Measurements from ENCODE around the gene TTC32.
"Not testable (repeated sequence)": the region's sequence is repeated elsewhere in the genome, so short reads cannot be mapped to it uniquely, and the experiment has no call there.

Gene TTC32

GRCh38 chr2:19899985-19900930, 1.5 kb downstream of the TTC32 start:
- DNase-seq, result peak in 2 of 5 experiments; percentile 44 to 60

DNA sequence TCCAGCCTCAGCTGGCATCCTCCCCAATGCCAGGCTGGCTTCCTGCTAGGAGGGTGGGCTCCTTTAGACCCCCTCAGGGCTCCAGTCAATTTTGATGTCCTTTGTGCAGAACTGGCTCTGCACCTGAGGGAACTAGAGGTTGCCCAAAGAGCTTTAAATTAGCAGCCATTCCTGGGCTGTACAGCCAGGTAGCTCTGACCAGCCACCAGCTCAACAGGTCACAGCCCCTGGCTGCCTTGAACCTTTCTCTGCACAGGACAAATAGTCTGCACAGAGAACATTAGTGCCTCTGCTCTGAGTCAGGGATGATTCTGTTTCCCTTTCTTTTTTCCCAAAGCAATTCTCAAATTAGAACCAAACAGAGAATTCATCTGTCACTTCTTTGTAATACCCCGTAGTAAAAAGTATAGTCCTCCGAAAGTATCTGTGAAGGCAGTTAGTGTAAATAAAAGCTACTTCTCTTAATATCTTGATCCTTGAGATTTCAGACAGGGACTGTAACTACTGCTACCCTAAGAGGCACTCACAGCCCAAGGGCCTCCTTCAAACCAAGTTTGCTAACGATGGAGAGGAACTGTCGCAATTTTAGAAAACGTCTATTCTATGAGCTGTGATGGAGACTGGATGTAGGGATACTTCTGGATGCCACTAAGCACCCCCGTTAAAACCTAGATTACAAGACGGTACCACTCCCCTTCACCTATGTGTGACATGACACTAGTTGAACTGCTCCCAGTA, 3.0 kb downstream of the TTC32 start:
- DNase-seq, result no peak

GRCh38 chr2:19897623-19898245, 4.0 kb downstream of the TTC32 start:
- DNase-seq, result no peak

DNA sequence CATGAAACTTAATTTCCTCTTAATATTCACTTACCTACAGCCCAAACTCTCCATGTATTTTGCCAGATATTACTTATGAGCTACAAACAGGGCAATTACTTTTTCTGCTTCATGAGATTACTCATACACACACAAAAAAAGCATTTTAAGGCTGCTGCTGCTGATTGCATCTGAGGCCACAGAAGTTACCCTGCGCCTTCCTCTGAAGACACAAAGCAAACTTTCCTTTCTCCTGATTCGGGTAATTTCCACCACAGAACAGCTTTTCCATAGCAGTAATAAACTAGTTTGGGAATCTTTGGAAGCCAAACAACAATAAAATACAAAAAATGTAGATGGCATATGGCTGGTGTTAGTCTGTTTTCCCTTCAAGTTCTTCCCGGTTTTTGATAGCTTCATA, 6.2 kb downstream of the TTC32 start:
- peak in 1 of 5 experiments; percentile 64 for DNase-seq

DNA sequence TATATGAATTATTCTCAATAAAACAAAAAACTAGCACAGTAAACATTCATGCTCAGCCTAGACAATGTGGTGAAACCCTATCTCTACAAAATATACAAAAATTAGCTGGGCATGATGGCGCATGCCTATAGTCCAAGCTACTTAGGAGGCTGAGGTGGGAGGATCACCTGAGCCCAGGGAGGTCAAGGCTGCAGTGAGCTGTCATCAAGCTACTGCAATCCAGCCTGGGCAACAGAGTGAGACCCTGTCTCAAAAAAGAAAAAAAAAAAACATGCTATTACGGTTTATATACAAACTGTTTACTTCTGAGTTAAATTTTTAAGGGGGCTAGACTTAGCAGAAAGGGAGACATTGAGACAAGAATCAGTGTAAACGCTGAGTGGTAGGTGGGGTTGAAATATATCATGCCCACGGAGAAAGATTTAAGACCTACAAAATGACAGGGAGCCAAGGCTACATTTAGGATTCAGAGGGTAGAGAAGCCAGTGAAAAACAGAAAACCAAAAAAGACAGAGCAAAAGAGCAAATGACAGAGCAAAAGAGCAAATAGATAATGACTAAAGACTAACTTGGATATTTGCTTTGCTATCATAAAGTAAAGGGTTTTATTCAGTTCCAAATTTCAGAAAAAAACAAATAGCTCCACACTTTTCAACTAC, 7.5 kb downstream of the TTC32 start:
- no peak for DNase-seq

GRCh38 chr2:19893520-19894133, 8.2 kb downstream of the TTC32 start:
- DNase-seq, result peak in 1 of 5 experiments; percentile 48

GRCh38 chr2:19891971-19892370, 9.8 kb downstream of the TTC32 start:
- not testable (repeated sequence) for DNase-seq

DNA sequence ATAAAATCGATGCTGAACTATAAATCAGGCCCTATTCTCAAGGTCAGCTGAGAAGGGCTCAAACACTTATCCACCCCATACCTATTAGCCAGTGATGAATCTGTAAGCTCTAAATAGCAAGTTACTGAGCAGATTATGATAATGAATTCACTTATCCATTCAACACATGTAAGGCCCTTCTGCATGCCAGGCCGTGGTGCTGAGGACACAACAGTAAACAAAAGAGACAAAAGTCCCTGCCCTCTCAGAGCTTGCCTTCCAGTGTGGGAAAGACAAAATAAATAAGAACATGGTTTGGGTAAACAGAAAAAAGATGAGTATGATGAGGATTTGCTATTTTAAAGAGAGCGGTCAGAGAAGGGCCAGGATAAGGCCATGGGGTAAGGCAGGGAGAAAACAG, 11.7 kb downstream of the TTC32 start:
- no peak for DNase-seq

- DNase-seq, result no peak
Observed at GRCh38 chr2:19888831-19889230, 13.0 kb downstream of the TTC32 start.

DNA sequence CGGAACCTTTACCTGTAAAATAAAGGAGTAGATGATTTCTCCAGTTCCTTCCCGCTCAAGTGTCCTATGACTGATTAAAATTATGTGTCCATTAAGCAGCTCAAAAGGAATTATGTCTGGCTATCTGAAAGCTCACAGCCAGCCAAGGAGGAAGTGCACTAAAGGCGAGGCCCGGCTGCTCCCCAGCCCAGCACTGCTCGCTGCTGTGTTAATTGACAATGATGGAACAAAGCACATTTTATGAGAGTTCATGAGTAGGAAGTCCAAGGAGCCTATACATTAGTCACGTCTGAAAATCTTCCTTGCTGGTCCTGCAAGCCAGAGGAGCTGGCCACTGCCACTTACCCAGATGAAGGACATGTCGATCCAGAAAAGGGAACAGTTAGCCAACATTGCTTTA, 14.3 kb downstream of the TTC32 start:
- no peak for DNase-seq

DNA sequence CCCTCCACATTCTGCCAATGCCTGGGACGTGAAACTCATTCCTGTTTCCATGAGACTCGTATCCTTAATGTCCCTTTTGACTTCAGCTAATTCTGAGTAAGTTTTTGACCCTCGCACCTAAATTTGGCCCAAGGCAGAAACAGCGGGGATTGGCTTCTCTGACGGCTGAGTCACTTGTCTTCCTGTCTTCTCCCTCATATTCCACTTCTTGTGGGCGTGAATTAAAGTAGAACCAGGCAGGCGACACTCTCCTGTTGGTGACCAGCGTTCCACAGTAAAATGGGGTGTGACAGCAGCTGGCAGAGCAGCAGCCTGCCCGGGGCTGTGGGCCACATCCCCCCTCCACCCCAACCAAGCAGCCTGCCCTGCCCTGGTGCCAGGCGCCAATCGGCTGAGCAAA, 15.5 kb downstream of the TTC32 start:
- no peak for DNase-seq

- DNase-seq, result no peak
Observed at GRCh38 chr2:19885791-19886190, 16.0 kb downstream of the TTC32 start.

GRCh38 chr2:19883971-19884720, 17.6 kb downstream of the TTC32 start:
- DNase-seq, result no peak

GRCh38 chr2:19883486-19883885, 18.3 kb downstream of the TTC32 start:
- DNase-seq, result no peak

DNA sequence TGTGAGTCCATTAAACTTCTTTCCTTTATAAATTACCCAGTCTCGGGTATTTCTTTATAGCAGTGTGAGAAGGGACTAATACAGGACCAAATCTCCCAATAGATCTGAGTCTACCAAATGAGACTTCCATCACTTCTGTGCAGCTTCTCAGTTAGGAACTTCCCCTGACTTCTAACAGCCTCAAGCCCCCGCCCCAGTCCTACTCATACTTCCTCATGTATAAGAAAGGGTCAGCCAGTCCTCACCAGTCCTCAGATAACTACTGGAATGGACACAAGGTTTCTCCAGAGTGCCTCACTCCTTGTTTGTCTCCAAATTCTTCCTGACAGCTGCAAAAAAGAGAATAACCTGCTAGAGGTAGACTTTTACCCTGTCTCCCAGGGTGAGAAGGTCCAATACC, 19.5 kb downstream of the TTC32 start:
- no peak for DNase-seq

GRCh38 chr2:19881908-19882265, 19.9 kb downstream of the TTC32 start:
- no peak for DNase-seq

DNA sequence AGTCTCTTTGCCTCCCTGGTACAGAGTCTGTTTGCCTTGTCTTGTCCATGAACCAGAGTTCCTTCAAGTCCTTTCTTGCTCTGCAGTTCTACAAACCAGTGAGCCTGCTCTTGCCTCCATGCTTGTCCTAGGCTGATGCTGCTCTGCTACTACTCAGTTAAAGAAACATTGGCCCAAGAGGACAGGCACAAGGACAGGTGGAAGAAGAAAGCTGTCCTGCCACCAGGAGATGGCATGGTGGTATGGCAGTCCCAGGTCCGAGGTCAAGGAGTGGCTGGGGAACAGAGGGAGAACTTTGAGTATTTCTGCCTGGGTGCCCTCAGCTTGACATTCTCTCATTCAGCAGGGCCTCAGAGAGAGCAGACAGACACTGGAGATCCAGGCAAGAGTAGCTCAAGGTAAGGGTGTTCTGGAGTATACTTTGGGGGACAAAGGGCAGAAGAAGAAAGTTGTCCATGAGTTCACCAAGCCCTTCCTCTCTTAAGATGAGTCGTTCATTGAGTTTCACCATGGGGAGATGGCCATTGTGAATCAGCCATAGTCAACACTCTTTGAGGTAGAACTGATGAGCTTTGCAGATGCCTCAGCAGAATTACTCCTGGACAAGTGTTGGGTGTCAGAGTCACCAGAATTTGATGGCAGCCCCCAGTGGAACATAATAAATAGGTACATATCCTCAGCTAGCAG, 20.4 kb downstream of the TTC32 start:
- no peak for DNase-seq

DNA sequence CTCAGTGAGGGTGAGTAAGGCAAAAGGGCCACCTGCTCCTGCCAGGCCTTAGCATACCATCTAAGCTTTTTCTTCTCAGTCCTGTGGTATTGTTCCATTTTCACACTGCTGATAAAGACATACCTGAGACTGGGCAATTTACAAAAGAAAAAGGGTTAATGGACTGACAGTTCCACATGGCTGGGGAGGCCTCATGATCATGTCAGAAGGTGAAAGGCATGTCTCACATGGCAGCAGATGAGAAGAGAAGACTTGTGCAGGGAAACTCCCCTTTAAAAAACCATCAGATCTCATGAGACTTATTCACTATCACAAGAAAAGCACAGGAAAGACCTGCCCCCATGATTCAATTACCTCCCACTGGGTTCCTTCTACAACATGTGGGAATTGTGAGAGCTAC, 21.6 kb downstream of the TTC32 start:
- not testable (repeated sequence) for DNase-seq

GRCh38 chr2:19879120-19879519, 22.7 kb downstream of the TTC32 start:
- no peak for DNase-seq

DNA sequence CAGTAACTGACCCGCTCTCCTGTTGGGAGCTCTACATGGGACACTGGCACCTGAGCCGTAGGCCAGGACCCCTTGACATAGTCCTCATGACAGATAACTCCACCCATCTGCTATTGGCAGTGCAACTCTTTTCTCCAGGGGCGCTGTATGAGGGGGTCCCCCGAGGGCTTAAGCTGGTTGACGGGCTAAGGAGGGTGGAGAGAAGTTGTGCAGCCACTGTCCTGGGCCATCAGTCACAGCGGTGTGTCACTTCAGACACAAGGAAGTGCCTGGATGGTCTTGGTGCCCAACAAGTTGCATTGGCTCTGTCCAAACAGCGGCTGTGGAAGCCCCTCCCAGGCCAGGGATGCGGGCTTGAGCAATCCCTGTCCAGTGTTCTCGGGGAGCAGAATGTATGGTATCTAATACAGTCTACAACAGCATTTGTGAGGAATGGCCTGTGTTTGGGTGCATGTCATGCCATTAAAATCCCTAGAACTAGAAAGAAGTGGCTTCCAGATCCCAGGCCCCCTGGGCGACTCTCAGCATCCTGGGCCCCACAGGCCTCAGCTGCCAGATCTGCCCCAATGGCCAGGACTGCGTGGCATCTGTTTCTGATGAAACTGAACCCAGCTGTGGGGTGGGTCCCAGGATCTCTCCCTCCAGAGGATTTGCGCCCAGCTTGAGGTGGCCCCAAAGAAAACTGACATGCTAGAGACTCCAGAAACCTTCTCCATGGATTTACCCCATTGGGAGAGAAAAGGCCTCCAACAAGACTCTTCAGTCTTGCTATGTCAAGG, 23.3 kb downstream of the TTC32 start:
- DNase-seq, result no peak
